ENCODE results near the gene PEX16. TPM values are rescaled to one million over a fixed set of nuclear protein-coding genes. Genes with fewer than 3 reads are reported as not detected.

PEX16 gene
- total RNA-seq, 4 donors from 2014 or later, result 18.3 to 25.5 (median 22.1) TPM

GRCh38 chr11:45918962-45919675, 1.4 kb upstream of the PEX16 start:
- TF ChIP-seq POLR2A (IDR thresholded peaks at IDR 0.05), result no peak
- TF ChIP-seq, protein P1, sequence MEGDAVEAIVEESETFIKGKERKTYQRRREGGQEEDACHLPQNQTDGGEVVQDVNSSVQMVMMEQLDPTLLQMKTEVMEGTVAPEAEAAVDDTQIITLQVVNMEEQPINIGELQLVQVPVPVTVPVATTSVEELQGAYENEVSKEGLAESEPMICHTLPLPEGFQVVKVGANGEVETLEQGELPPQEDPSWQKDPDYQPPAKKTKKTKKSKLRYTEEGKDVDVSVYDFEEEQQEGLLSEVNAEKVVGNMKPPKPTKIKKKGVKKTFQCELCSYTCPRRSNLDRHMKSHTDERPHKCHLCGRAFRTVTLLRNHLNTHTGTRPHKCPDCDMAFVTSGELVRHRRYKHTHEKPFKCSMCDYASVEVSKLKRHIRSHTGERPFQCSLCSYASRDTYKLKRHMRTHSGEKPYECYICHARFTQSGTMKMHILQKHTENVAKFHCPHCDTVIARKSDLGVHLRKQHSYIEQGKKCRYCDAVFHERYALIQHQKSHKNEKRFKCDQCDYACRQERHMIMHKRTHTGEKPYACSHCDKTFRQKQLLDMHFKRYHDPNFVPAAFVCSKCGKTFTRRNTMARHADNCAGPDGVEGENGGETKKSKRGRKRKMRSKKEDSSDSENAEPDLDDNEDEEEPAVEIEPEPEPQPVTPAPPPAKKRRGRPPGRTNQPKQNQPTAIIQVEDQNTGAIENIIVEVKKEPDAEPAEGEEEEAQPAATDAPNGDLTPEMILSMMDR (IDR thresholded peaks at IDR 0.05), result no peak
- peak overlapping the region in 3 of 4 donors; percentile 66 to 89 (median 84) for H3K4me3 ChIP-seq
- peaks cover 26 to 77% (median 39%) of the 10 kb centered on the region in 3 donors for H3K4me1 ChIP-seq
- peak overlapping the region in 3 of 4 donors; percentile 89 to 92 (median 91) for H3K27ac ChIP-seq
- WGBS, 2 donors, result 51 to 64% methylated on average over 4 to 7 of the region's 7 CpGs
- intact Hi-C loops (cut with DNase I), result no loop called here
- no peak for DNase-seq
- H3K9me3 ChIP-seq, result no peaks in the 10 kb centered on the region
- H3K27me3 ChIP-seq, result peaks cover 0 to 26% (median 0%) of the 10 kb centered on the region in 4 donors
- H3K36me3 ChIP-seq, result peaks cover 4 to 22% (median 11%) of the 10 kb centered on the region in 3 donors

- H3K27ac ChIP-seq, result peak overlapping the region; percentile 88 to 92 (median 90)
- intact Hi-C loops (cut with DNase I), result no loop called here
- peaks cover 26 to 73% (median 38%) of the 10 kb centered on the region in 3 donors for H3K4me1 ChIP-seq
- peak in 3 of 4 donors; percentile 18 to 66 (median 28) for TF ChIP-seq POLR2A (IDR thresholded peaks at IDR 0.05)
- TF ChIP-seq, protein P1 (IDR thresholded peaks at IDR 0.05), result no peak
- H3K36me3 ChIP-seq, result peaks cover 11 to 29% (median 18%) of the 10 kb centered on the region in 3 donors
- H3K4me3 ChIP-seq, result peak overlapping the region; percentile 66 to 89 (median 86)
- 0% methylated on average over 13 of the region's 38 CpGs; no CpG with 5 or more reads in 1 of the 2 donors for WGBS, 2 donors
- peaks cover 0 to 21% (median 0%) of the 10 kb centered on the region in 4 donors for H3K27me3 ChIP-seq
- DNase-seq, result no peak
- H3K9me3 ChIP-seq, result no peaks in the 10 kb centered on the region
These were observed 759 bp upstream of the PEX16 start for GRCh38 chr11:45918331-45918941.

- Histone ChIP-seq H3K36me3 (peaks cover 16 to 41% (median 23%) of the 10 kb centered on the region in 3 donors), H3K27me3 (peaks cover 0 to 9% (median 0%) of the 10 kb centered on the region in 4 donors), H3K4me1 (peaks cover 24 to 61% (median 28%) of the 10 kb centered on the region in 3 donors), H3K4me3 (peak overlapping the region; percentile 66 to 89 (median 86)), H3K27ac (peak overlapping the region; percentile 88 to 92 (median 90)), H3K9me3 (no peaks in the 10 kb centered on the region)
- WGBS, 2 donors, result 25% methylated on average over 3 of the region's 16 CpGs; no CpG with 5 or more reads in 1 of the 2 donors
- intact Hi-C loops (cut with DNase I), result no loop called here
- no peak for DNase-seq
- TF ChIP-seq POLR2A (IDR thresholded peaks at IDR 0.05), result no peak
- TF ChIP-seq, protein P1 (IDR thresholded peaks at IDR 0.05), result no peak
These were observed 423 bp downstream of the PEX16 start for GRCh38 chr11:45917286-45917622.

DNA sequence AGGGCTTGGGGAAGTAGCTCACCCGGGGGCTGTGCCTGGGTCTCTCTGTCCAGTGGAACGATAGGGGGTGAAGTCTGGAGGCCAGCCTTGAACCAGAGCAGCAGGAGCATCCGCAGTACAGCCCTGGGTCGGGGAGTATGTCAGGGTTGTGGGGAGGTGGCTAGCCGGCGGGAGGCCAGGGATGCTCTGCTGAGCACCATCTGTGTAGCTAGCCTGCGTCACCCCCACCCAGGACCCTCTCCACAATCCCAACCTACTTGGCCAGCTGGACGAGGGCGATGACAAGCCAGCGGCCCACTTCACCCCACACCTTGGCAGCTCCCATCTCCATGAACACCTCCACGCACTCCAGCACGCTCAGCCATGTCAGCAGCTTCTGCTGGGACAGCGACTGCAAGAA, 2.2 kb downstream of the PEX16 start:
- Histone ChIP-seq H3K36me3 (peaks cover 26 to 59% (median 32%) of the 10 kb centered on the region in 3 donors), H3K4me3 (no peak overlapping the region), H3K4me1 (peaks cover 14 to 43% (median 19%) of the 10 kb centered on the region in 3 donors), H3K27me3 (no peaks in the 10 kb centered on the region), H3K9me3 (no peaks in the 10 kb centered on the region), H3K27ac (no peak overlapping the region)
- TF ChIP-seq POLR2A (IDR thresholded peaks at IDR 0.05), result no peak
- TF ChIP-seq, protein P1 (IDR thresholded peaks at IDR 0.05), result no peak
- intact Hi-C loops (cut with DNase I), result no loop called here
- 85% methylated on average over 10 of the region's 13 CpGs; no CpG with 5 or more reads in 1 of the 2 donors for WGBS, 2 donors
- no peak for DNase-seq

Measured in esophagus squamous epithelium (tissue), 5 donors.